IPS-11a (cell line): ENCODE results near the gene CALHM1.

Experiments used
- H3K4me3 ChIP-seq: one replicate; pipeline ENCODE4 v1.5.1; 2013; ENCODE audit warnings: low read depth, low read length, control low read depth

CALHM1 gene

GRCh38 chr10:103457176-103457712 is 1.5 kb downstream of the CALHM1 start:
- H3K4me3 ChIP-seq: no peak overlapping the region

- H3K4me3 ChIP-seq: no peak overlapping the region
Observed at GRCh38 chr10:103456074-103456660, 2.5 kb downstream of the CALHM1 start.

GRCh38 chr10:103455235-103455634 is 3.5 kb downstream of the CALHM1 start:
- H3K4me3 ChIP-seq: no peak overlapping the region

- no peak overlapping the region for H3K4me3 ChIP-seq
Observed at GRCh38 chr10:103454026-103454425, 4.7 kb downstream of the CALHM1 start.

- no peak overlapping the region for H3K4me3 ChIP-seq
Observed at GRCh38 chr10:103452506-103453230, 6.0 kb downstream of the CALHM1 start.

GRCh38 chr10:103451831-103452505 is 6.7 kb downstream of the CALHM1 start, which contains the start of gene CALHM2:
TSS of gene CALHM2 (minus strand) at chr10:103452370. CDS start at chr10:103449941, 2,429 bp downstream.
- no peak within 1 kb of the TSS for H3K4me3 ChIP-seq

GRCh38 chr10:103451091-103451813 is 7.4 kb downstream of the CALHM1 start:
- no peak overlapping the region for H3K4me3 ChIP-seq

GRCh38 chr10:103450201-103450695 is 8.5 kb downstream of the CALHM1 start:
- H3K4me3 ChIP-seq: no peak overlapping the region

- H3K4me3 ChIP-seq: no peak overlapping the region
Observed at GRCh38 chr10:103449208-103450144, 9.2 kb downstream of the CALHM1 start.

- H3K4me3 ChIP-seq: no peak overlapping the region
Observed at GRCh38 chr10:103448746-103449145, 10.0 kb downstream of the CALHM1 start.

- H3K4me3 ChIP-seq: no peak overlapping the region
Observed at GRCh38 chr10:103447187-103447586, 11.5 kb downstream of the CALHM1 start.

- no peak overlapping the region for H3K4me3 ChIP-seq
Observed at GRCh38 chr10:103445767-103446567, 12.7 kb downstream of the CALHM1 start.

GRCh38 chr10:103445366-103445765 is 13.3 kb downstream of the CALHM1 start:
- H3K4me3 ChIP-seq: no peak overlapping the region

GRCh38 chr10:103444478-103444877 is 14.2 kb downstream of the CALHM1 start:
- no peak overlapping the region for H3K4me3 ChIP-seq

- H3K4me3 ChIP-seq: no peak overlapping the region
Observed at GRCh38 chr10:103443475-103444185, 15.1 kb downstream of the CALHM1 start.

GRCh38 chr10:103442031-103442461 is 16.7 kb downstream of the CALHM1 start:
- H3K4me3 ChIP-seq: no peak overlapping the region

GRCh38 chr10:103441611-103442010 is 17.1 kb downstream of the CALHM1 start:
- no peak overlapping the region for H3K4me3 ChIP-seq

- no peak overlapping the region for H3K4me3 ChIP-seq
Observed at GRCh38 chr10:103441206-103441605, 17.5 kb downstream of the CALHM1 start.
